GM18508 (cell line): ENCODE results near the gene FERMT2.
A peak's percentile ranks its signal among the peaks of the same experiment; 100 is the strongest.
"Not testable (repeated sequence)": the region's sequence is repeated elsewhere in the genome, so short reads cannot be mapped to it uniquely, and the experiment has no call there.

Experiments
- ATAC-seq: cut with Tn5 transposase; IDR thresholded peaks from one replicate; pipeline ENCODE4 v1.9.1; 2021; ENCODE audit warnings: moderate number of reproducible peaks; ENCODE audit not compliant: insufficient read depth, unreplicated experiment

FERMT2 gene

GRCh38 chr14:52948039-52948438, 2.8 kb downstream of the FERMT2 start:
- ATAC-seq, result no peak

- ATAC-seq, result no peak
Observed at GRCh38 chr14:52944254-52944653, 6.6 kb downstream of the FERMT2 start.

GRCh38 chr14:52939427-52939826, 11.4 kb downstream of the FERMT2 start:
- no peak for ATAC-seq

- ATAC-seq, result no peak
Observed at GRCh38 chr14:52937869-52938268, 13.0 kb downstream of the FERMT2 start.

GRCh38 chr14:52937306-52937705, 13.5 kb downstream of the FERMT2 start:
- ATAC-seq, result no peak

GRCh38 chr14:52936437-52936836, 14.4 kb downstream of the FERMT2 start:
- ATAC-seq, result no peak

GRCh38 chr14:52935833-52936232, 15.0 kb downstream of the FERMT2 start:
- no peak for ATAC-seq

GRCh38 chr14:52934762-52935161, 16.1 kb downstream of the FERMT2 start:
- no peak for ATAC-seq

- no peak for ATAC-seq
Observed at GRCh38 chr14:52929192-52929807, 21.6 kb downstream of the FERMT2 start.

- no peak for ATAC-seq
Observed at GRCh38 chr14:52926953-52927352, 23.9 kb downstream of the FERMT2 start.

- ATAC-seq, result no peak
Observed at GRCh38 chr14:52923902-52924575, 26.8 kb downstream of the FERMT2 start.

GRCh38 chr14:52922656-52923055, 28.2 kb downstream of the FERMT2 start:
- no peak for ATAC-seq

GRCh38 chr14:52922059-52922458, 28.8 kb downstream of the FERMT2 start:
- ATAC-seq, result no peak

- not testable (repeated sequence) for ATAC-seq
Observed at GRCh38 chr14:52920411-52920810, 30.4 kb downstream of the FERMT2 start.

- ATAC-seq, result no peak
Observed at GRCh38 chr14:52919971-52920370, 30.9 kb downstream of the FERMT2 start.

GRCh38 chr14:52918486-52918885, 32.4 kb downstream of the FERMT2 start:
- peak; percentile 83 for ATAC-seq

GRCh38 chr14:52917735-52918134, 33.1 kb downstream of the FERMT2 start:
- no peak for ATAC-seq

GRCh38 chr14:52914295-52914694, 36.6 kb downstream of the FERMT2 start:
- no peak for ATAC-seq

GRCh38 chr14:52913271-52913670, 37.6 kb downstream of the FERMT2 start:
- ATAC-seq, result no peak

- no peak for ATAC-seq
Observed at GRCh38 chr14:52911904-52912303, 38.9 kb downstream of the FERMT2 start.

- ATAC-seq, result no peak
Observed at GRCh38 chr14:52910572-52910971, 40.3 kb downstream of the FERMT2 start.

- no peak for ATAC-seq
Observed at GRCh38 chr14:52907949-52908348, 42.9 kb downstream of the FERMT2 start.
